UCSD-AML1 (cell line): Measurements from ENCODE around the gene SERTAD2.

ENCODE experiments used
- DNase-seq: peaks from one replicate; lab custom pipeline; 2025; ENCODE audit not compliant: unreplicated experiment; lab: John Stamatoyannopoulos, UW

The SERTAD2 gene

GRCh38 chr2:64609942-64610281, 43.8 kb downstream of the SERTAD2 start:
- no peak for DNase-seq

DNA sequence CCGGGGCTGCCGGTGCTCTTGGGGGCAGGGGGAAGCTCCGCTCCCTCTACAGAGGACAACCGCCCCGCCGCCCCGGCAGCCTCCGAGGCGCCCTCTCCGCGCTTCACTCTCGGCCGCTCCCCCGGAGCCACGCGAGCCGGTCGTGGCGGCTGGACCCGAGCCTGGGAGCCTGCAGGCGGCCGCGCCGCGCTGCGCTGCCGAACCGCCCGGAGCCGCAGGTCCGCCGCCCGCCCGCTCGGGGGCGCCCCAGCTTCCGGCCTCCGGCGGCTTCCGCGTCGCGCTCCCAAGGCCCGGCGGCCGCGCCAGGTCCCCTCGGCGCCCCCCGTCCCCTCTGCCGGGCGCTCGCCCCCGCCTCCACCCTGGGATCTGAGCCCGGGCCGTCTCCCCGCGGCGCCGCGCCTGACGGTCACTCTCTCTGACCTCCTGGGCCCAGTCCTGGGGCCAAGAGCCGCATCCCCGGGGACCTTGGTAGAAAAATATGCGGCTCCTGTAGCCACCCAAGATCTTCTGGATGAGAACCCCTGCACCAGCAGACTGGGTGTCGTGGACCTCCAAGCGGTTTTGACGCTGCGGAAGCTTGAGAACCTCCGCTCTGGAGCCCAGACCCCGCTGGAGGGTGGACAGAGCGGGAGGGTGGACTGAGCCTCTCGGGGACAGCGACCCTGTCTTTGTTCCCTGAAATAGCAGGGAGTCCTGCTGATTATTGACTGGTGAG, 44.3 kb downstream of the SERTAD2 start:
- DNase-seq: peak; percentile 83

- DNase-seq: no peak
These were observed 44.9 kb downstream of the SERTAD2 start for GRCh38 chr2:64608867-64609226.

GRCh38 chr2:64607381-64608304, 46.1 kb downstream of the SERTAD2 start:
- no peak for DNase-seq

GRCh38 chr2:64606479-64607363, 47.0 kb downstream of the SERTAD2 start:
- DNase-seq: peak; percentile 56

DNA sequence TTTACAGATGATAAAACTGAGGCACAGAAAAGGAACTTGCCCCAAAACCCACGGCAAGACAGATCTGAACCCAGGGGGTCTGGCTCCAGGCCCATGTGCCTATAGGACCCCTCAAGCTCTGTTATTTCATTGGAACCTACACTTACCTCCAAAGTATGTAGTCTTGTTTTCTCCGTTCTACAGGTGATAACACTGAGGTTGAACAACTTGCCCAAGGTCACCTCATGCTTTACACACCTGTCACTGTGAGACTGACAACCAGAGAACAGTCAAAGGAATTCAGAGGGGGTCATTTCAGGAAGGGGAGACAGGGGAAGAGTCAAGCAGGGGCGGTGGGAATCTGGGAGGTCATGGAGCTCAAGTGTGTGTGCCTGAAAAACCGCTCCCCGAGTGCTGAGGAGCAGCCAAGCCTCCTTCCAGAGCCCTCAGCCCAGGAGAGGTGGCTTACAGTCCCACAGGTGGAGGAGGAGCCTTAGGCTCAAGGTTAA, 47.7 kb downstream of the SERTAD2 start:
- no peak for DNase-seq

DNA sequence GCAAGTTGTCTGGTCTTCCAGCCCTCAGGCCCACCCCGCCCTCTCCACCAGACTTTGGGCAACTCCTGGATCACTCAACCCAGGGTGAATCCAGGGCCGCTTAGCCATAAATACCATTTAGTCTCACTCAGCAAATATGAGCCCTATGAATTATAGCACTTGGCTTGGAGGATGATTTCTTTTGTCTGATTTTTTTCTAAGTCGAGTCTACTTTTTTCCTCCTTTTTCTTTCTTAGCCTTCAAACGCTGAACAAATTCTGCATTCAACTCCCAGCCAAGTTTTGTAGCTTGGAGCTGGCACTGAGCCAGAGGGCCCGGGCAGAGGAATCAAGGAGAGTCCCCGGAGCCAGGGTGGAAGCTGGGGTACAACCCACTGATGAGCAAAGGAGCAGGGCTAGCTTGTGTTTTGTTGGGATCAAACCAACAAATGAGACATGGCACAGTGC, 48.7 kb downstream of the SERTAD2 start:
- DNase-seq: no peak

GRCh38 chr2:64604155-64604554, 49.6 kb downstream of the SERTAD2 start:
- no peak for DNase-seq

DNA sequence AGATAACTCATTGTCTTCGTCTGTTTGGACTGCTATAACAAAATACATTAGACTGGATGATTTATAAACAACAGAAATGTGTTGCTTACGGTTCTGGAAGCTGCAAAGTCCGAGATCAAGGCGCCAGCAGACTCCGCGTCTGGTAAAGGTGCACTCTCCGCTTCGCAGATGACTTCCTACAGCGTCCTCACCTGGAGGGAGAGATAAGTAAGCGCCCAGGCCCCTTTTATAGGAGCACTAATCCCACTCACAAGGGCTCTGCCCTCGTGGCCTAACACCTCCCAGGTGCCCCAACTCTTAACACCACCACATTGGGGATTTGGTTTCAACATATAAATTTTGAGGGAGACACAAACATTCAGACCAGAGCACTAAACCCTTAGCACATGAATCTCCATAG, 51.3 kb downstream of the SERTAD2 start:
- DNase-seq: no peak

GRCh38 chr2:64601785-64602391, 51.8 kb downstream of the SERTAD2 start:
- DNase-seq: no peak

- no peak for DNase-seq
These were observed 52.5 kb downstream of the SERTAD2 start for GRCh38 chr2:64601034-64601754.

DNA sequence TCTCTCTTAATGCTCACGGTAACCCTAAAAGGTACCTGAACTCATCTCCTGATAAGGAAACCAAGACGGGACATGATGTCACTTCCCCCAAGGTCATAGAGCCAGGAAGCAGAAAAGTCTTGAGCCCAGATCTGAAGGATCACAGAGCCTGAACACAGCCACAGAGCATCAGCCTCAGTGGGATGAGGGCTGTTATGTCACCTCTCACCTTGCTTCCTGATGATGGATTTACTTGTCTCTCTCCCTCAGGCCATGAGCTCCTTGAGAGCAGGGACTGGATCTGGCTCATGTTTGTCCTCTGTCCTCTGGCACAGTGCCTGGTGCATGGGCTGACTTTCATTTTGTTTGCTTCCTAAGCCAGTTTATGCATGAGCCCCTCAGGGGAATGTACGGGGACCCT, 54.2 kb downstream of the SERTAD2 start:
- no peak for DNase-seq

- DNase-seq: no peak
These were observed 55.5 kb downstream of the SERTAD2 start for GRCh38 chr2:64598226-64598625.

DNA sequence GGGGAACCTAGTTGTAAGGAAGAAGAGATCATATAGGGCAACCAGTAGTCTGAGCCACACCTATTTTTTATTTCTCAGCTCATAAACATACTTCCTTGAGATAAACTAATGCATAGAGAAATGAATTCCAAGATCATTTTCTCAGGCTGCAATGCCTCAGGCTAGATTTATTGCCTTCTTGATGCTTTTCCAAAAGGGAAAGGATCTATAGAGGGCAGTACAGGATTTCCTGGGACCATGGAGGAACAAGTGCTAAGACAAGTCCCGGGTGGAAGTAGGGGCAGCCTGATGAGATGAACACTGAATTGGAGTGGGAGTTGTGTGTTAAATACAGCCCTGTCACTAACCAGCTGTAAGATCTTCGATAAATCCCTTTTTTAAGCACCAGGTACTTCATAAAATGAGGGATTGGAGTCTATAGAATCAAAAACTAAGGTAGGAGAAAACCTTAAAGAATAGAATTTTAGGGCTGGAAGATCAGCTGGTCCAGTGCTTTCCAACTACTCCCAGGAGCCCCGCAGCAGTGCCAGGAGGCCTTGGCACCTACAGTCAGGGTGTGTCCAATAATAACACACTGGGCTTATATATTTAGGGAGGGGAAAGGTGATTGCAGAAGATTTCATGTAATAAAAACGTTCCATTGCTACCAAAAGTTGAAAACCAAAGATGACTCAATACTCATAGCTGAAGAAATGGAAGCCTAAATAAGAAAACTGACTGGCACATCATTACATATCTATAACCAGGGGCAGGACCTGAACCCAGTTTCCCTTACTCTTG, 58.1 kb downstream of the SERTAD2 start:
- DNase-seq: no peak

DNA sequence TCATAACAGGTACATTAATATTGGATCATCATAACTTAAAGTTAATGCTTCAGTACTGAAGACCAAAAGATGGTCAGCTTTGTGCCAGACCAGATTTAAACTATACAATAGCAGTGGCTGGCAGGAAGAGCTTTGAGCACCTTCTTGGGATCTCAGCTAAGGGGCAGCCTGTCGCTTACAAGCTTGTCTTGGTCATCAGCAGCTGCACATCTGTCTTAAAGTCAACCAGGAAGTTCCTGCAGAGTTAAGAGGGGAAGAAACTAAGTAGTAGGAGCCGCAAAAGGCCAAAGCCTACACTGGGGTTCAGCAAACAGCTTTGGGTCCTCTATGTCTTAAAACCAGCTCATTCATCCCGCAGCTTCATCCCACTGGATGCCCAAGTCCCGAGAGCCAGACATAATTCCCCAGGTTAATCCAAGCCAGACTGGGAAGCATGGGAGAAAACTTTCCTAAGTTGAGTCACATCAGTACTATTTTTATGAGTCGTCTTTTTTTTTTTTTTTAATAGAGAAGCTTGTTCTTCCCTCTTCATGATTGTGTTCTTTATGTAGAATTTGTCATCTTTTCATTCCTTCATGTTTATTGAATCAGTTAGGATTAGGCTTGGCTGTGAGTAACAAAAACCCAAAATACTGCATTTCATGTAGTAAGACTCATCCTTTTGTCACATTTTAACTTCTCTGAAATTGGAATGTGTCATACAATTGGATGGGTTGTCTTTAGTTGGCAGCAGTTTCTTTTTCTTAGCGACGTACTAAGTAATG, 59.3 kb downstream of the SERTAD2 start:
- no peak for DNase-seq

- DNase-seq: no peak
These were observed 60.6 kb downstream of the SERTAD2 start for GRCh38 chr2:64593035-64593655.

DNA sequence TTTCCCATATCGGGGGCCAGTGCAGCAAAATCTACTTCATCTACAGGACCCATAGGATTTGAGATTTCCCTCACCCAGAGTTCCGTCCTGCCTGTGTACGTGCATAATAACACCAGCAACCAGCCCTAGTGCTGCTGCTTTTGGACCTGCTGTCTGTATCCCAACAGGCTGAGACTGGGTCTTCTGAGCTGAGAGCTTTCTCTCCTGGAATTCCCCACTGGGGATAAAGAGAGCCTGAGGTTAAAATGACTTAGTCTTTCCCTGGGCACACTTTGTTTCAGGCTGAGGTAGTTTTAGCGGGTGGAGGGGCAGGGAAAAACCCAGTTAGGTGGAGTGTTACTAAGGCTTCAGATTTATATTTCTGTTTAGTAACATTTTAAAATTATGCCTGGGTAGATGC, 62.5 kb downstream of the SERTAD2 start:
- no peak for DNase-seq

DNA sequence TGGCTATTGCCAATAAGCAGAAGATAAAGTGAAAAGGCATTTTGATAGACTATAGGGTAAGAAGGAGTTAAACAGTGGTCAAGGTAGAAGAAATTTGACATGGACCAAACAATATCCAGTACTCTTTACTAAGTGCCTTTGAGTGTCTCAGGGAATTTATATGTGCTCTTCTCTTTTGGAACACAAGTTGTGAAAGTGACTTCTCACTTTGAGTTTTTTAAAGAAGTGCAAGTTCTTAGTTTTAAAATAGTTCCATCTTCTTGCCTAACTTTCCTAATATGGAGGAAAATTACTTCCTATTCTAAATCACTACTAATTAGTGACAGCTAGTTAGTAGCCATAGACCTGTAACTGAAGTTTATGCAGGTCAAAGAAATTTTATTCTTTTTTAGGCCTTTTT, 66.2 kb downstream of the SERTAD2 start:
- DNase-seq: no peak
